Smooth muscle cell (in vitro differentiated cells): ENCODE data around the gene NDOR1. TPM values are rescaled to one million over a fixed set of nuclear protein-coding genes. Genes with fewer than 3 reads are reported as not detected.

ENCODE experiments used
- DNase-seq: peaks from one replicate; lab custom pipeline; 2025; ENCODE audit not compliant: unreplicated experiment; lab: John Stamatoyannopoulos, UW
- H2AFZ ChIP-seq: fragments of 200-600 bp; sonication (generic); 2 replicates; pipeline ENCODE4 v1.6.0; 2016; ENCODE audit warnings: antibody characterized with exemption, low read depth, mild to moderate bottlenecking
- H3F3A ChIP-seq: fragments of 200-600 bp; sonication (generic); 2 replicates; pipeline ENCODE4 v1.6.0; 2017; ENCODE audit warnings: antibody characterized with exemption, low read depth
- H3K27ac ChIP-seq: fragments of 200-600 bp; sonication (generic); 2 replicates; pipeline ENCODE4 v1.5.1; 2016; ENCODE audit warnings: low read depth, mild to moderate bottlenecking
- H3K27me3 ChIP-seq: fragments of 200-600 bp; sonication (generic); 2 replicates; pipeline ENCODE4 v1.6.1; 2016; ENCODE audit warnings: low read depth, mild to moderate bottlenecking
- H3K36me3 ChIP-seq: fragments of 200-600 bp; sonication (generic); 2 replicates; pipeline ENCODE4 v1.5.1; 2016; ENCODE audit warnings: low read depth
- H3K4me1 ChIP-seq: fragments of 200-600 bp; sonication (generic); 2 replicates; pipeline ENCODE4 v1.5.1; 2016; ENCODE audit warnings: low read depth
- H3K4me2 ChIP-seq: fragments of 200-600 bp; sonication (generic); 2 replicates; pipeline ENCODE4 v1.6.0; 2016; ENCODE audit warnings: mild to moderate bottlenecking
- H3K4me3 ChIP-seq: fragments of 200-600 bp; sonication (generic); 2 replicates; pipeline ENCODE4 v1.5.1; 2016; ENCODE audit warnings: mild to moderate bottlenecking
- H3K79me2 ChIP-seq: fragments of 200-600 bp; sonication (generic); 2 replicates; pipeline ENCODE4 v1.6.0; 2016; ENCODE audit warnings: low read depth, mild to moderate bottlenecking
- H3K9ac ChIP-seq: fragments of 200-600 bp; sonication (generic); 2 replicates; pipeline ENCODE4 v1.6.0; 2016; ENCODE audit warnings: low read depth
- H3K9me3 ChIP-seq: fragments of 200-600 bp; sonication (generic); replicated peaks from 2 replicates; pipeline ENCODE4 v1.5.1; 2016; ENCODE audit warnings: low read depth
- H4K20me1 ChIP-seq: fragments of 200-600 bp; sonication (generic); 2 replicates; pipeline ENCODE4 v1.6.0; 2016; ENCODE audit warnings: low read depth
- WGBS: methylation state at CpG from one replicate; pipeline ENCODE4 v1.1.7; 2016; ENCODE audit warnings: low lambda C conversion rate; 5-methylcytosine and 5-hydroxymethylcytosine counted together
- polyA plus RNA-seq: library from polyadenylated mRNA; unstranded; fragments of >200 nt; fragmentation: Nextera tagmentation; extraction: Ambion mirVana; gene quantifications from 2 replicates; pipeline ENCODE4 v1.2.1, GENCODE V29; 2016
- total RNA-seq: library from RNA; depleted of rRNA; stranded (reverse); fragments of >200 nt; gene quantifications from 2 replicates; pipeline ENCODE4 v1.2.3, GENCODE V29; 2014
- TF ChIP-seq, protein P1 (sequence below): fragments of 200-600 bp; sonication (generic); IDR thresholded peaks from 2 replicates; pipeline ENCODE4 v1.5.1; 2017; ENCODE audit warnings: borderline replicate concordance, mild to moderate bottlenecking, antibody characterized with exemption; ENCODE audit not compliant: insufficient read depth, poor library complexity, severe bottlenecking

Gene NDOR1
- total and polyA plus RNA-seq, 2 experiments from 2014 or later: 6.5 to 7.7 TPM

GRCh38 chr9:137173796-137174664 lies 31.5 kb upstream of the NDOR1 start:
- DNase-seq: no peak
- Histone ChIP-seq H3K27me3 (peaks cover 34% of the 10 kb centered on the region), H2AFZ (no peak overlapping the region)

DNA sequence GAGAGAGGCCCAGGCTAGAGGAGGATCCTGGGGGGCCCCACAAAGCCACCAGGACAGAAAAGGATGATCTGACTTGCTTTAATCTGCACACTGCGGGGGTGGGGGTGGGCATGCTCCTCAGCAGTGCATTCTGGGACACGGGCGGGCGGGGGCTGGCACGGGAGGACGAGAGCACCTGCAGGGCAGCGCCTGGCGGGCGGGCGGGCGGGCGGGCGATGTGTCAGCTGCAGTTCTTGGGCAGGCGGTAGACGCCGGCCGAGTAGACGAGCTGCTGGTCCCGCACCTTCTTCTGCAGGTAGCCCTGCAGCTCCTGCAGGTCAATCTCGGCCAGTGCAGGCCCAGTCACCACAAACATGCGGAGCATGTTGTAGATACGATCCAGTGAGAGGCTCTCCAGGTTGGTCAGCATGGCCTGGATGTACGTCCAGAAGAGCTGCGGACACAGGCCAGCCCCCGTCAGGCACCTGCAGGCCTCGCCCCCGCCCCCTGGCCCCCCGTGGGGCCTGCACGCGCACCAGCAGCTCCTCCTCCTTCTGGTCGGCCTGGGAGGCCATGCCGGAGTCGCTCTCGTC lies 30.7 kb upstream of the NDOR1 start:
- Histone ChIP-seq H3K27ac (no peak overlapping the region), H3K9ac (no peak overlapping the region), H4K20me1 (no peaks in the 10 kb centered on the region), H3K4me2 (no peak overlapping the region), H3K27me3 (peaks cover 27% of the 10 kb centered on the region), H3K9me3 (no peaks in the 10 kb centered on the region), H3K36me3 (no peaks in the 10 kb centered on the region), H3K4me1 (no peaks in the 10 kb centered on the region), H3K79me2 (no peaks in the 10 kb centered on the region), H2AFZ (no peak overlapping the region), H3K4me3 (no peak overlapping the region), H3F3A (no peaks in the 10 kb centered on the region)
- TF ChIP-seq, protein P1, sequence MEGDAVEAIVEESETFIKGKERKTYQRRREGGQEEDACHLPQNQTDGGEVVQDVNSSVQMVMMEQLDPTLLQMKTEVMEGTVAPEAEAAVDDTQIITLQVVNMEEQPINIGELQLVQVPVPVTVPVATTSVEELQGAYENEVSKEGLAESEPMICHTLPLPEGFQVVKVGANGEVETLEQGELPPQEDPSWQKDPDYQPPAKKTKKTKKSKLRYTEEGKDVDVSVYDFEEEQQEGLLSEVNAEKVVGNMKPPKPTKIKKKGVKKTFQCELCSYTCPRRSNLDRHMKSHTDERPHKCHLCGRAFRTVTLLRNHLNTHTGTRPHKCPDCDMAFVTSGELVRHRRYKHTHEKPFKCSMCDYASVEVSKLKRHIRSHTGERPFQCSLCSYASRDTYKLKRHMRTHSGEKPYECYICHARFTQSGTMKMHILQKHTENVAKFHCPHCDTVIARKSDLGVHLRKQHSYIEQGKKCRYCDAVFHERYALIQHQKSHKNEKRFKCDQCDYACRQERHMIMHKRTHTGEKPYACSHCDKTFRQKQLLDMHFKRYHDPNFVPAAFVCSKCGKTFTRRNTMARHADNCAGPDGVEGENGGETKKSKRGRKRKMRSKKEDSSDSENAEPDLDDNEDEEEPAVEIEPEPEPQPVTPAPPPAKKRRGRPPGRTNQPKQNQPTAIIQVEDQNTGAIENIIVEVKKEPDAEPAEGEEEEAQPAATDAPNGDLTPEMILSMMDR: no peak
- WGBS: 47% methylated on average over 14 of the region's 34 CpGs
- no peak for DNase-seq

More at GRCh38 chr9:137173796-137174664, 31.5 kb upstream of the NDOR1 start:
- no peaks in the 10 kb centered on the region for H3F3A ChIP-seq
- TF ChIP-seq, protein P1: no peak
- H3K4me2 ChIP-seq: no peak overlapping the region
- H3K27ac ChIP-seq: no peak overlapping the region
- H4K20me1 ChIP-seq: no peaks in the 10 kb centered on the region
- H3K4me3 ChIP-seq: no peak overlapping the region
- H3K4me1 ChIP-seq: no peaks in the 10 kb centered on the region
- H3K79me2 ChIP-seq: no peaks in the 10 kb centered on the region
- H3K9me3 ChIP-seq: no peaks in the 10 kb centered on the region
- no peak overlapping the region for H3K9ac ChIP-seq
- 91% methylated on average over 45 of the region's 45 CpGs for WGBS
- H3K36me3 ChIP-seq: no peaks in the 10 kb centered on the region

- TF ChIP-seq, protein P1: no peak
- Histone ChIP-seq H3K27ac (no peak overlapping the region), H3F3A (no peaks in the 10 kb centered on the region), H3K79me2 (no peaks in the 10 kb centered on the region), H3K27me3 (peaks cover 20% of the 10 kb centered on the region), H3K4me2 (no peak overlapping the region), H3K4me3 (no peak overlapping the region), H3K36me3 (no peaks in the 10 kb centered on the region), H2AFZ (no peak overlapping the region), H3K9ac (no peak overlapping the region), H3K9me3 (no peaks in the 10 kb centered on the region), H3K4me1 (no peaks in the 10 kb centered on the region), H4K20me1 (no peaks in the 10 kb centered on the region)
- 56% methylated on average over 31 of the region's 33 CpGs for WGBS
- no peak for DNase-seq
These were observed 30.0 kb upstream of the NDOR1 start for GRCh38 chr9:137175345-137175961.
